GM18517 (cell line): ENCODE data around the gene SYCE3.

Experiments used
- ATAC-seq: cut with Tn5 transposase; IDR thresholded peaks from one replicate; pipeline ENCODE4 v1.9.1; 2021; ENCODE audit warnings: mild to moderate bottlenecking, moderate library complexity; ENCODE audit not compliant: unreplicated experiment

SYCE3 gene

GRCh38 chr22:50504369-50505211, 58.1 kb downstream of the SYCE3 start:
- ATAC-seq = no peak

GRCh38 chr22:50503475-50504145, 59.1 kb downstream of the SYCE3 start:
- ATAC-seq = no peak

DNA sequence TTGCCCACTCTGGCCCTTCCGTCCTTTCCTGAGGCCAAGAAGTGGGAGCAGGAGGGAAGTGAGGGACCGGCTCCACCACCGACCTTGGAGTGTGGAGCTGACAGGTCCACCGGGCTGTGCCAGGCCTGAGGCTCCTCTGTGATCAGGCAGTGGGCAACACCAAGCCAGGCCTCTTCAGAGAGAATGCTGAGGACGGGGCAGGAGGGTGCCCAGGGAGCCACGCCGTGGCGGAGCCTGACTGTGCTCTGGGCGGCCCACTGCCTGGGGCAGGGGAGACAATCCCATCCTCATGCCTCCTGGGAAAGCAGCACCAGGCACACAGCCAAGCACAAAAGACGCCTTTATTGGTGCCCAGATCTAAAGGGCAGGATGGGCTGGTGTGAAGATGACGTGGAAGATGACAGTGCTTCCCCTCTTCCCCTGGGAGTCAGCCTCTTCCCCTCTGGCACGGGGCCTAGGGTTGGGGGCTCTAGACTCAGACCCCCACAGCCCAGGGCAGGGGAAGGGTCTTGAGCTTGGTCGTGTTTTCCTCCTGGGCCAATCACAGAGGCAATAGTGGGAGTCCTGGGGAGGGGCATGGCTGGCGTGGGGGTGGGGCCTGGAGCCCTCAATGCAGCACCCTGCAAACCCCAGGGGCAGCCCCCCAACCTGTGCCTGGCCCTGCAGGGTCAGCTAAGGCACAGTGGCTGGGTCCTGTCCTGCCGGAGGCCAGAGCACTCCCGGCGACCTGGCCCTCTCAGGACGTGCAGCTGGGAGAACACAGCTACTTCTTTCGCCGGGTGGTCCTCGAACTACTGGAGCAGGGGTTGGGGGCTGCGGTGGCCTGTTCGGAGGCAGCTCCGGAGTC, 59.9 kb downstream of the SYCE3 start:
- ATAC-seq = no peak

GRCh38 chr22:50502096-50502495, 60.6 kb downstream of the SYCE3 start:
- no peak for ATAC-seq
